ENCODE data around the gene LGALS8. TPM values are rescaled to one million over a fixed set of nuclear protein-coding genes. Genes with fewer than 3 reads are reported as not detected.
A peak's percentile ranks its signal among the peaks of the same experiment; 100 is the strongest.
"Not testable (repeated sequence)": the region's sequence is repeated elsewhere in the genome, so short reads cannot be mapped to it uniquely, and the experiment has no call there.

LGALS8 gene
- total RNA-seq, 1 donor: 64.8 TPM

GRCh38 chr1:236497908-236498307, 25.9 kb upstream of the LGALS8 start:
- no peak for TF ChIP-seq CTCF (IDR thresholded peaks at IDR 0.05; ENCODE audit: insufficient read depth, low read length)
- no peak overlapping the region for H3K4me3 ChIP-seq (ENCODE audit: low read depth, low read length)
- no peak for DNase-seq (ENCODE audit: low read depth)

GRCh38 chr1:236501093-236501492, 22.7 kb upstream of the LGALS8 start:
- no peak overlapping the region for H3K4me3 ChIP-seq (ENCODE audit: low read depth, low read length)
- DNase-seq (ENCODE audit: low read depth): no peak
- no peak for TF ChIP-seq CTCF (IDR thresholded peaks at IDR 0.05; ENCODE audit: insufficient read depth, low read length)

- H3K4me3 ChIP-seq (ENCODE audit: low read depth, low read length): no peak overlapping the region
- TF ChIP-seq CTCF (IDR thresholded peaks at IDR 0.05; ENCODE audit: insufficient read depth, low read length): no peak
- DNase-seq (ENCODE audit: low read depth): no peak
Observed at GRCh38 chr1:236502579-236502971, 21.2 kb upstream of the LGALS8 start.

GRCh38 chr1:236502972-236503639, 20.7 kb upstream of the LGALS8 start:
- TF ChIP-seq CTCF (IDR thresholded peaks at IDR 0.05; ENCODE audit: insufficient read depth, low read length): no peak
- H3K4me3 ChIP-seq (ENCODE audit: low read depth, low read length): peak overlapping the region; percentile 13
- DNase-seq (ENCODE audit: low read depth): peak; percentile 54

GRCh38 chr1:236504338-236504737, 19.4 kb upstream of the LGALS8 start:
- not testable (repeated sequence) for DNase-seq (ENCODE audit: low read depth); H3K4me3 ChIP-seq (ENCODE audit: low read depth, low read length)

GRCh38 chr1:236507022-236507700, 16.6 kb upstream of the LGALS8 start:
- no peak for TF ChIP-seq CTCF (IDR thresholded peaks at IDR 0.05; ENCODE audit: insufficient read depth, low read length)
- DNase-seq (ENCODE audit: low read depth): peak; percentile 76
- no peak overlapping the region for H3K4me3 ChIP-seq (ENCODE audit: low read depth, low read length)

- DNase-seq (ENCODE audit: low read depth): no peak
- TF ChIP-seq CTCF (IDR thresholded peaks at IDR 0.05; ENCODE audit: insufficient read depth, low read length): no peak
- H3K4me3 ChIP-seq (ENCODE audit: low read depth, low read length): no peak overlapping the region
Observed at GRCh38 chr1:236508593-236509027, 15.2 kb upstream of the LGALS8 start.

Data from fibroblast of the aortic adventitia (primary cell).